ENCODE data around the gene GALNS.
"Not testable (repeated sequence)": the region's sequence is repeated elsewhere in the genome, so short reads cannot be mapped to it uniquely, and the experiment has no call there.

The GALNS gene

DNA sequence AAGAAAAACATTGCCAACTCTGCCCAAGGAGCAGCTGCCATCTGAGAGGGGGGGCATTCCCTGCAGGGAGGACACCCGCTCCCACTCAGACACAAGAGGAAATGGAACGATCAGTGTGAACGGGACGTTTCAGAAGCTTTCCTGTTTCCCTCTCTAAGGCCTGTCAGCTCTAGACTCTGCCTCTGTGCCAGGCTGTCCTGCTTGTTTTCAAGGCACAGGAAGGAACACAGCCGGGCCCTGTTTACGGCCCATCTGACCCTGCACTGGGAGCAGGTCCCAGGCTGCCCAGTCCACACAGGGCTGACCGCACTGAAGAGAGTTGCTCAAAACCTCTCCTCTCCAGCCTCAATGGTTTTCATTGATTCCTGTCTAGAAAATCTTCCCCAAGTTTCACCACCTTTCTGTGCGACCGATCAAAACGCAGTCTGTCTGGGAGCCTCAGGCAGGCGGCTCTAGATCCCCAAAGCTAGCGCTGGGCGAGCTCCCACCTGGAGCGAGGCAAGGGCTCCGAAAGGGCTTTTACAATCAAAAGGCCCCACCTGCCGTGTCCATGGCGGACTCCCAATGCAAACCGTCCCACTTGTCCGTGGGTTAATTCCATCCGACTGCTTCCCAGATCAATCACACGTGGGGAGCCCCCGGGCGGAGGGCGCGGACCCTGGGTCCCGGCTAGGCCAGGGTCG lies 73.2 kb downstream of the GALNS start:
- DNase-seq (ENCODE audit: low read depth in 2 of 2): no peak

DNA sequence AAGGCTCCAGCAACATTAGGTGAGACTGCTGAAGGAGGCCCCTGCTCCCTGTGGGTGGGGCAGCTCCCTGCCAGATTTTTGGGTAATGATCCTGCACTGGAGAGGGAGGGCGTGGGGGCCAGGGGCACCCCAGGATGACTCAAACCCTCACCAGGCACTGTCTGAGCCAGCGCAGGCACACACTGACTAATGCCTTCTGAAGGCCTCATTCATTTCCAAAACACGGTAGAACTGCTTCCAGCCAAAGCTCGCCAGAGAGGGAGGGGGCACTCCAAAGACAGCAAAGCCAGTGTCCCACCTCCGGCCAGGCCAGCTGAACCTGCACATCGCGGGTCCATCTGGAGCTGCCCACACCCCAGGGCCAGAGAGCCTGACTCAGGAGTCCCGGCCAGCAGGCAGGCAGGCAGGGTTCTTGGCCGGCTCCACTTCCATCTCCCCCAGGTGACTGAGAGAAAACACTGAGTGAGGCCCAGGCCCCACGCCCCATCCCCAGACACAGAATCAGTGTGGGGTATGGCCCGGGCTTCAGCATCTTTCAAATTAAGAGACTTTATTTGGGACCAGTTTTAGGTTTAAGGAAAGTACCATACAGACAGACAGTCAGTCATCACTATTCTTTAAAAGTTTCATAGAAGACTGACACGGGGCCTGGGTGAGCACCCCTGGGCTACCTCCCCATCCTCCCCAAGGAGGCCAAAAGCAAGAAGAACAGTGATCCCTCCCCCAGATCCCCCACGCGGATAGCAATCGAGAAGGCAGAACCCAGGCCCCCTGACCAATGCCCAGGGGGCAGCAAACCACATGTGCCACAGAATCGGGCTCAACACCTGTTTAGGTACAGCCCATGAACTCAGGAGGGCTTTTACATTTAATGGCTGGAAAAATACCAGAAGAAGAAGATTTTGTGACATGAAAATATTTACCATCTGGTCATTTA lies 74.0 kb downstream of the GALNS start:
- peak in 1 of 2 donors; percentile 39 for DNase-seq (ENCODE audit: low read depth in 2 of 2)

DNA sequence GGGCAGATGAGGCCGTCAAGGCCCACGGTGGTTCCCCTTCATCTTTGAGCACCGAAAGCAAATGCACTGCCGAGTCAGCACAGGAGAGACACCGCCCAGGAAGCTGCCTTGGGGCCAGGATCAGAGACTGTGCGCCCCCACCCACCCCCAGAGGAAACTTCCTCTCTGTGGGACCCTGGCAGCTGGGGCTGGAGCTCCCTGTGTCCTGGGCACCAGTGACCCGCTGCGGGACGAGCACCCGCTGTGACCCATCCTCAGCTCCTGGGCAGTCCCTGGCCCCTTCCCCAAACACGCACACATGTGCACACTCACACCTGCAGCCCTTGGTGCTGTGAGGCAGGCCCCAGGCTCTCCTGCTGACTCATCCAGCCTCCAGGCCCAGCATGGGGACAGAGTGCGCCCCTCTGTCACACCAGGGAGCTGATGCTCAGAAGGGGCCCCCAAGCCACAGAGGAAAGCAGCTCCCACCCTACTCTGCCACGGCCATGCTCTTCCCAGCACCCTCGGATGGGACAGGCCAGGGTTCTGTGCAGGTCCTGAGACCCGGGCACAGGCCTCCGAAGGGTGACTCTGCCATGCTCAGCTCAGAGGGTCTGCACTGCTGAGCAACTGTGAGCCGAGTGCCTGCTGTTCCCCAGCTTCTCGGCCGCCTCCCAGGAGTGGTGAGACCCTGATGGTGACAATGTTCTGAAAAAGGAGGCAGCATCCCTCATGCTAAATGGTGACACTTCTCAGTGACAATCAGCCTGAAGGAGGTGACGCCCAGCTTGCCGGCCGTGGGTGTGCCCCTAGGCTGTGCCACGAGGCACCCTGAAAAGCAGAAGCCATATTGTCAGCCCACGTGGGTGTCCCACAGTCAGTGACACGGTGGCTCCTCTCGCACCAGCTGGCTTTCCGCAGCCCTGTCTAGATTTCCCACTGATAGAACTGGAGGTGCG lies 75.3 kb downstream of the GALNS start:
- peak in 1 of 2 donors; percentile 46 for DNase-seq (ENCODE audit: low read depth in 2 of 2)

DNA sequence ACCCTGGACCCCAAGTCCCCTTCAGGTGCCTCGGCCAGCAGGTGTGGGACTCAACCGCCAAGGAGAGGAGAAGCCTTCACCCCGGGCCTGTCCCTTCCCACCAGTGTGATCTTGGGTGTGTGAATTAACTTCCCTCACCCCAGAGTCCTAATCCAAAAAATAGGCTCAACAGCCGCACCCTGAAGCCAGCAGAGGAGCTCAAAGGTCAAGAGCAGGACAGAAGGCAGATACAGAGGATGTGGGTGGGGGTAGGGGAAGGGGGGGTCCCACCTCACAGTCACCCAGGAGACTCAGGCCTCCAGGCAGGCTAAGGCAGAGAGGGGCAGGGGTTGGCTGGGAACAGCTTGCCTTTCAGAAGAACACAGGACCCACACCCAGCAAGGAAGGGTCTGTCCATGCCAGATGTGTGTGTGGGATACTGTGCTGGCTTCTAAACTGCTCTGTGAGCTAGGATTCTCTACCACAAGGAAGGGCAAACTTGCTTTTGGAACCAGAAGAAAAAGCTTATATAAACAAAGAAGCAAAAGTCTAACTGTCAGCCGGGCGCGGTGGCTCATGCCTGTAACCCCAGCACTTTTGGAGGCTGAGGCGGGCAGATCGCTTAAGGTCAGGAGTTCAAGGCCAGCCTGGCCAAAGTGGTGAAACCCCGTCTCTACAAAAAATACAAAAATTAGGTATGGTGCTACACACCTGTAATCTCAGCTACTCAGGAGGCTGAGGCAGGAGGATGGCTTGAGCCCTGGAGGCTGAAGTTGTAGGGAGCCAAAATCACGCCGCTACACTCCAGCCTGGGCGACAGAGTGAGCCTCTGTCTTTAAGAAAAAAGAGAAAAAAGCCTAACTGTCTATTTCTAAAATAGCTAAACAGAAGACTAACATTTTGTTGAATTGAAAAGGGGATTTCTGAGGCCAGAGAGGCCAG lies 76.3 kb downstream of the GALNS start:
- DNase-seq (ENCODE audit: low read depth in 2 of 2): no peak

DNA sequence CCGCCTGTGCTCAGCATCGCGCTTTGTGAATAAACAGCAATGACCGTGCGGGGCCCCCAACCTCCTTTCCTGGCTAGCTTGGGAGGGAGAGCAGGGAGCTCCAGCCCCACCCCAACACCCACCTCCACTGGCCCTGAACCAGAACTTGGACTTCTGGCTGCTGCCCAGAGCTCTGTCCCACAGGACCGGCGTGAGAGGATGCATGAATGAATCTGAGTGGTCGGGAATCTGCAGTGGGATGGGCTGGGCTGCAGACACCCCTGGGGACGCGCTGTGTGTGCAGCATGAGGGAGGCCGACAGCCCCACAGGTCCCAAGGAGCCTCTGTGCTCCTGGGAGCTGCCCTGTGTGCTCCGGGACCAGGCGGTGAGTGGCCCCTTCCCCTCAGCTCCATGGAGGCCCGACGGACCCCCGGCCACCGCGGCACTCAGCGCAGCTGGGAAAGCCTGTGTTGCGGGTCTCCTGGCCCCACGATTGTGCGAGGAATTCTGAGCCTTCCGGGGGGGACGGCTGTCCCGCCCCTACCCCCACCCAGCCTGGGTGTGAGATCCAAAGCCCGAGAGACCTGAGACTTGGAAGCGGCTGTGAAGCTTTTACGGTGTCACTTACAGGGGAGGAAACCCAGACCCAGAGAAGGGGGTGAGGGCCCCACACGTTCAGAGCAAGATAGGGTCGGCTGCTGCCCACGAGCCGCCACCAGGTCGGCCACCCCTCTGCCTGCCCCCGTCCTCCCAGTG lies 77.2 kb downstream of the GALNS start:
- DNase-seq (ENCODE audit: low read depth in 2 of 2): no peak

DNA sequence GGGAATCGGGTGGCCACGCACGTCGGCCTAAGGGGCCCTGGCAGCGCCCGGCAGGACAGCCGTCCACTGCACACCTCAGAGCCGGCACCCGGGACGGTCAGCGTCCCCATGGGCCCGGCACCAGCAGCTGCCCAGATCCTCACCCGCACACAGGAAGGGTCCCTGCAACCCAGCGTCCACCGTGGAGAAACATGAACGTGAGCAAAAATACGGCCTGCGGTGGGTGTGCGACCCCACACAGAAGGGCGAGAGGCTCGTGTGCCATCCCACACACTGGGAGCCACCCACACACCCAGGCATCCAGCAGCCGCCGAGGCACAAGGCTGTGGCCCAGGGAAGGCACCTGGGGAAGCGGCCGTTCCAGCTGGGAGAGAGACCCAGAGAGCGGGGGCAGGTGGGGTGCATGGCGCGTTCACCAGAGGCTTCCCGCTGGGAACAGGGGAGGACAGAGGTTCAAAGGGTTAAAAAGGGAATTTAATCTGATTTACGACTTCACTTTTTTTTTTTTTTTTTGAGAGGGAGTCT lies 78.1 kb downstream of the GALNS start:
- no peak for DNase-seq (ENCODE audit: low read depth in 2 of 2)

DNA sequence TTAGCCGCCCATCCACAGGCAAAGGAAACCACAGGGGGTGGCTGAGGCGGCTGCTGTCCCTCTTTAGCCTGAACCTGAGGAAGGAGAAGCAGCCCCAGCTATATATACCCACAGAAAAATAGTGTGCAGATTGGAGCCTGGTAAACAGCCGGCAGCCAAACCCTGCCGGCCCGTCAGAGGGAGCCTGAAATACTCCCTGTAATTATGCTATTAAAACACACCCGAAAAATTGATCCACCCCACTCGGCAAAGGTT lies 78.5 kb downstream of the GALNS start:
- no peak for DNase-seq (ENCODE audit: low read depth in 2 of 2)

DNA sequence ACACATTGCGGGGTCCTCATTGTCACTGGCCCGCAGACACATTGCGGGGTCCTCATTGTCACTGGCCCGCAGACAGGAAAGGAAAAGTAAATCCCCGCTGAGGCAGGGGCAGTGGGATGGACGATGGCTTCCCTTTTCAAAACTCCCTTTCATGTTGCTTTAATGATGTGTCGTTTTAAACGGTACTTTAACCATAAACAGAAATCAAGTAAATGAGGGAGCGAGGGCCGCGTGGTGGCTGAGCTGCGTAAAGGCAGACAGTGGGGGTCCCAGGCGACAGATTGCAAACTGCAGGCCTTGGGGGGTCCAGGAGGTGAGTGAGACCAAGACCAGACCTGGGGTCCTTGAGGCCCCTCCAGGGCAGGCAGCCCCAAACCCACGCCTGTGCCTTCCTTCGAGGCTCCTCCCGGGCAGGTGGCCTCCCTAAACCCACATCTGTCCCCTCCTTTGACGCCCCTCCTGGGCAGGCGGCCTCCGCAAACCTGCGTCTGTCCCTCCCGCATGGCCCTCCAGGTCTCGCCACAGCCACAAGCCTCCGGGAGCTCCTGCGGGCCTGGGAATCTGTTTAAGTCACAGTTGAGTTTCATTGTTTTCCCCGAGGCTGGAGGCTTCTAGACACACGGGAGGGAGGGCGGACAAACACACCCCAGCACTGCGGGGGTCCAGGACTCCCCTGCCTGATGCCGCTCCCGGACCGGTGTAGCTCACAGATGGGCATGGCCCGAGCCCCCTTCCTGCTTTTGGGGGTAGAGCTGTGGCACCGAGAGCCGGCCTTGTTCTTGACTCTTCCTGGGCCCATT lies 79.1 kb downstream of the GALNS start:
- DNase-seq (ENCODE audit: low read depth in 2 of 2): no peak

DNA sequence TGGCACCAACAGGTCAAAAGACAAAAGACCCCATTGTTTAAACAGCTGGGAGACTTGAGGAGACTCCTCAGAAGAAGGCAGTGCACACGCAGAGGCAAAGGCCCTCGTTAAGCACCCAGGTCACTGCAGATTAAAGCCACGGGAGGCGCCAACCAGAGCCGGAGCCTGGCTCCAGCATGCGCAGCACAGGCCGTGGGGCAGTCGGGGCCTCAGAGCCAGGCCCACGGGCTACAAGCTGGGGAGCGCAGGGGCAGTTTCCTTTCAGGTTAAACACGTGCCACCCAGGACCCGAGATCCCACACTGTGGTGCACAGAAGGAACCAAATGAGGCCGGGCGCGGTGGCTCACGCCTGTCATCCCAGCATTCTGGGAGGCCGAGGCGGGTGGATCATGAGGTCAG lies 80.9 kb downstream of the GALNS start:
- no peak for DNase-seq (ENCODE audit: low read depth in 2 of 2)

DNA sequence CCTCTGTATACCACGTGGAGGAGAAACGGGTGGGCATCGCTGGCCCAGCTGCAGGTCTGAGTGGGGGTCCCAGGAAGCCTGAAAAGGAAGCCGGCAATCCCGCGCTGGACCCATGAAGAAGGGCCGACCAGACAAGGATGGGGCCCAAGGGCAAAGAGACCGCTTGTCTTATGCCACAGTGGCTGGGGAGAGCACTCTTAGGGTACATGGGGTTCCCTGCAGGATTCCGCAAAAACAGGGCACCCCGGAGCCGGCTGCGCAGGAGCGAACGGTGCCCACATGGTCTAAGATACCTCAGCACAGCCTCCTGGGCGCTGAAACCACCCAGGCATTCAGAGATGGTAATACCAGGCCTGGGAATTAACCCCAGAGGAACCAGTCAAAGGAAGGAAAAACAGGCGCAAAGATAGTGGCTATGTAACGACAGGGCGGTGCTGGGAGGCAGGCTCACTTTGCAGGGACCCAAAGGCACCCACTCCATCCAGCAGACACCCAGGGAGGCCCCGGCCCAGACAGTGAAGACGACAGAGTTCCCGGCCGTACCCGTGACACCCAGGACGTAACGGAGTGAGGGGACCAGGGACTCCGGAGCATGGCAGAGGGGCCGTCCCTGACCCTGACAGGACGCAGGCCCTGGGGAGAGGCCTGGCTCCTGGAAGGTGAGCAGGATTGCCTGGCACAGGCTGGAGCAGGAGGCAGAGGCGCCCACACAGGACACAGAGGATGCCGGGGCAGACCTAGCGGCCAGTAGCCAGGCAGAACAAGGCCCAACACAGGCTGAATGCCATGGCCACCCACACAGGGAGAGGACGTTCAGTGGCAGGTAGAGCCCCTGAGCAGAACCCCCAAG lies 82.0 kb downstream of the GALNS start:
- no peak for DNase-seq (ENCODE audit: low read depth in 2 of 2)

DNA sequence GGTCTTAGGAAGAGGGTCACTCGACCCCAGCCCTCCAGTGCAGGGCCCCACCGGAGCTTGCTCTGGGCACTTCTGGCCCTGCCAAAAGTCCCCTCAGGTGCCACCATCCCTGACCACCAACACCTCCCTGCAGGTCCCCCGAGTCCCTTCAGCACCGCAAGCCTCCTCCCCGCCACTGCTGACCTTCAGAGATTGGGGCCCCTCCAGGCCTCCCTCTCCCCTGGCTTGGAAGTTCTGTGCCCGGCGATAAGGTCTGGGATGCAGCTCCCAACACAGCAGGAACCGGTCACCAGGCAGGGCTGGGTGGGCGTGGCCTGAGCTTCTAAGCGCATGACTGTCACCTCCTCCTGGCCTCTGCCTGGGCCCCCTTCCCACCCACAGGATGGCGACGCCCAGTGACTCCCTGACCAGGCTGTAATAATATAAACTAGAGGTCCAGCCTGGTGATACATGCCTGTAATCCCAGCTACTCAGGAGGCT lies 82.9 kb downstream of the GALNS start:
- DNase-seq (ENCODE audit: low read depth in 2 of 2): no peak

DNA sequence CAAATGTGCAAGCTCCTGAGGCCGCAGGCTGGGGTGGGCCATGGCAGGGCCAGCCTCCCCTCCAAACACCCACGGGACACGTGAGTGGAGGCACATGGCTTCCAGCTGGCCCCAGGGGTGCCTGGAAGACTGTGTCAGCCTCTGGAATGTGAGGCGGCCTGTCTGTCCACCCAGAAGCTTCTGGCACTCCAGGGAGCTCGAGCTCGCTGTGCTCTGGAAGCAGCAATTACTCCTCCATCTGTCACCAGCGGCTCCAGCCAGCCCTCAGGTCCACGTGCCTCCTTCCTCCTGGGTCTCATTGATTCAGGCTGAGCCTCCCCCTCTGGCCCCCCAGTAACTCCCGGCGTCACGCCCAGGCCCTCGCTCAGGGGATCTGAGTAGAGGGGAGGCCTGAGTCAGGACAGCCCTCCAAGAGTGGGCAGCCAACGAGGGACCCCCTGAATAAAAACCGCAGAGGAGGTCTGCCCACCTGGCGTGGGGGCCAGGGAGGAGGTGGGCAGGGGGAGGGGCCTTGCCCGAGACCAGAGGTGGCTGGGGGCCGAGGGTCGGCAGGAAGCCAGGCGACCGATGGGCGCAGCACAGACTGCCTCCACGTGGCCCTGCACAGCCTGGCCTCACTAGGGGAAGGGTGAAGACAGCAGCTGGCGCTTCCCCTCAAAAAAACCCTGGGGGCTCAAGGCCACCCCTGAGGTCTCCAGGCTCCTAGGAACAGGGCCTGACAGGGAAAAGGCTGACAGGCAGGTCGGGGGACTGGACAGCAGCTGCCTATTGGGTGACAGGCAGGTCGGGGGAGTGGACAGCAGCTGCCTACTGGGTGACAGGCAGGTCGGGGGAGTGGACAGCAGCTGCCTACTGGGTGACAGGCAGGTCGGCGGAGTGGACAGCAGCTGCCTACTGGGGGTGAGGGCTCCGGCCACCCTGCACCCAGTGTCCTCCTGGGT lies 83.6 kb downstream of the GALNS start:
- DNase-seq (ENCODE audit: low read depth in 2 of 2): no peak

DNA sequence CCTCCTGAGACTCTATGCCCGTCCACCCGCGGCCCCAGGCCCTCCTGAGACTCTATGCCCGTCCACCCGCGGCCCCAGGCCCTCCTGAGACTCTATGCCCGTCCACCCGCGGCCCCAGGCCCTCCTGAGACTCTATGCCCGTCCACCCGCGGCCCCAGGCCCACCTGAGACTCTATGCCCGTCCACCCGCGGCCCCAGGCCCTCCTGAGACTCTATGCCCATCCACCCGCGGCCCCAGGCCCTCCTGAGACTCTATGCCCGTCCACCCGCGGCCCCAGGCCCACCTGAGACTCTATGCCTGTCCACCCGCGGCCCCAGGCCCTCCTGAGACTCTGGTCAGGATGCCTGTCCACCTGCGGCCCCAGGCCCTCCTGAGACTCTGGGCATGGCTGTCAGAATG lies 85.0 kb downstream of the GALNS start:
- DNase-seq (ENCODE audit: low read depth in 2 of 2): not testable (repeated sequence)

DNA sequence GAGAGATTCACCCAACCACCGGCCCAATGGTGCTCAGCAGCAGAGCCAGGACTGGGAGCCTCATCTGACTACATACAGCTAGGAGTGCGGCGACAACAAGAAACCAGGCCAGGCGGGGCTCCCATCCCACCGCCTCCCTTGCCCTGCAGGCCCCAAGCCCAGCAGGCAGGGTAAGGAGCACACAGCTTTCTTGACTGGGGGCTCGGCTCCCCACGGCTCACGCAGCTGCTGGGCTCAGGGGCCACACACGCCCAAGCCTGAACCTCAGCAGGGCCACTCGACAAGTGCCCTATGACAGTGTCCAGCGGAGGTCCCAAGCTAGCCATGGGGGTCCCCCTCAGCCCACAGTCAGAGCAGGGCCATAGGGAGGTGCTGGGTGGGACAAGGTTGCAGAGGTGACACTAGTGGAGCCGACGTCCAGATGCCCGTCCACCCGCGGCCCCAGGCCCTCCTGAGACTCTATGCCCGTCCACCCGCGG lies 85.4 kb downstream of the GALNS start:
- no peak for DNase-seq (ENCODE audit: low read depth in 2 of 2)

DNA sequence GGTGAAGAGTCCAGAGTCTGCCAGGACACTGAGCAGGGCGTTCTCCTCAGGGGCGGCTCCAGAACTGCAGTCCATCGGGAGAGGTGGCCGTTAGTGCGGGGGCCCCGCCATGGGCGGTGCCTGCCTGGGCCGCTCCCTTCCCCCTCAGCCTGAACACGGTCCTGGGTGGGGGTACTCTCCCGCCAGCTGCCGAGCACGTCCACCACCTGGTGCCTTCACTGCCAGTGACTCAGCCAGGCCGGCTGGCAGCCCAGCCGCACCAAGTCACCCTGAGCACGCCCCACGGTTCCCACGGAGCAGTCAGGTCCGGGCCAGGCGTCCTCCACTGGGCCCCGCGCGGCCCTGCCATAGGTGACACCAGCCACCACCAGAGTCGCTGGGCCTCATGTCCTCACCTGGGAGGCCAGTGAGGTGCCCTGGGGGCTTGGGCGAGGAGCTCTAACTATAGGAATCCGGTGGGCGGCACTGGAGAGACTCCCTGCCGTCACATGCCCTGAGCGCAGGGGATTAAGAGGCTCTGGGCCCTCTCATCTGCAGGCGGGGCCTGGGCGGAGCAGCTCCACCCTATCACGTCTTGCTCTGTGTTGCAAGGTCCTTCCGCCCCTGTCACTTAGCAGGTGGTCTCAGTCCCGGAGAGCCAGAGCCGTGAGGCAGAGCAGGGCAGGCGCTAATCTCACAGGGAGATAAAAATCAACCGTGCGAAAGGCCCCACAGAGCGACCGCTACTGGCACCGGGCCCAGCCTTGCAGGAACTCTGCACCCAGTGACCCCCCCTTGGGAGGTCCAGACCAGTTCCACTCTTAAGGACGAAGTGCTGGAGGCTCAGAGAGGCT lies 86.1 kb downstream of the GALNS start:
- DNase-seq (ENCODE audit: low read depth in 2 of 2): no peak
